ENCODE data around the gene LRRC8C.
"Not testable (repeated sequence)": the region's sequence is repeated elsewhere in the genome, so short reads cannot be mapped to it uniquely, and the experiment has no call there.

The LRRC8C gene

DNA sequence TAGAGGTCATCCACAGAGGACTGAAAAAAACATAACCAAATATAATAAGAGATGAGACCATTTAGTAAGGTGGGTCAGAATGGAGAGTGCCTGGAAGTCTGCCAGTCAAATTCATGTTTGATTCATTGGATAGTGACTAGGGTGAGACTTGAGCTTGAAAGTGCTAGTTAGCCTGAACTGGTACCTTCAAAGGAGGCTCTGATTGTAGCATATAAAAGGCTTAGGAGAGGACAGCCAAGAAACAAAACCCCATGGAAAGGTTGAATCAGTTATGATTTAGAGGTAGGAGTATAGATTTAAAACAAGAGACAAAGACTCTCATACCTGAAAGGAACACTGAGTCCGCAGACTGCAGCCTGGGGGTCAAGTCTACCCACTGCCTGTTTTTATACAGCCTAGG, 44.4 kb upstream of the LRRC8C start:
- Histone ChIP-seq H3K9me3 (ENCODE audit: insufficient read depth, low read depth, low read length) (no peaks in the 10 kb centered on the region), H3K36me3 (ENCODE audit: insufficient read depth, low read length) (peaks cover 31% of the 10 kb centered on the region; the same call in 1 of the 2 replicates), H4K20me1 (ENCODE audit: insufficient read depth, low read length, poor library complexity, severe bottlenecking) (no peaks in the 10 kb centered on the region), H3K4me1 (ENCODE audit: insufficient read depth, low read length, poor library complexity, severe bottlenecking) (peaks cover 2% of the 10 kb centered on the region), H3K79me2 (ENCODE audit: insufficient read depth, low read length) (no peaks in the 10 kb centered on the region), H3K9me2 (replicated peaks; ENCODE audit: low read depth, low read length) (no peaks in the 10 kb centered on the region), H2AFZ (ENCODE audit: low read length) (no peak overlapping the region), H3K4me2 (ENCODE audit: low read depth, low read length, poor library complexity, severe bottlenecking) (no peak overlapping the region), H3K27me3 (ENCODE audit: insufficient read depth, low read length, poor library complexity, severe bottlenecking) (no peaks in the 10 kb centered on the region), H3K9ac (ENCODE audit: low read depth, low read length, poor library complexity, severe bottlenecking) (no peak overlapping the region), H3K4me3 (ENCODE audit: low read length, poor library complexity, severe bottlenecking) (no peak overlapping the region), H3F3A (ENCODE audit: low read depth) (no peaks in the 10 kb centered on the region)
- no peak for TF ChIP-seq EZH2phosphoT487 (IDR thresholded peaks at IDR 0.05; ENCODE audit: borderline replicate concordance)
- TF ChIP-seq, protein P1, sequence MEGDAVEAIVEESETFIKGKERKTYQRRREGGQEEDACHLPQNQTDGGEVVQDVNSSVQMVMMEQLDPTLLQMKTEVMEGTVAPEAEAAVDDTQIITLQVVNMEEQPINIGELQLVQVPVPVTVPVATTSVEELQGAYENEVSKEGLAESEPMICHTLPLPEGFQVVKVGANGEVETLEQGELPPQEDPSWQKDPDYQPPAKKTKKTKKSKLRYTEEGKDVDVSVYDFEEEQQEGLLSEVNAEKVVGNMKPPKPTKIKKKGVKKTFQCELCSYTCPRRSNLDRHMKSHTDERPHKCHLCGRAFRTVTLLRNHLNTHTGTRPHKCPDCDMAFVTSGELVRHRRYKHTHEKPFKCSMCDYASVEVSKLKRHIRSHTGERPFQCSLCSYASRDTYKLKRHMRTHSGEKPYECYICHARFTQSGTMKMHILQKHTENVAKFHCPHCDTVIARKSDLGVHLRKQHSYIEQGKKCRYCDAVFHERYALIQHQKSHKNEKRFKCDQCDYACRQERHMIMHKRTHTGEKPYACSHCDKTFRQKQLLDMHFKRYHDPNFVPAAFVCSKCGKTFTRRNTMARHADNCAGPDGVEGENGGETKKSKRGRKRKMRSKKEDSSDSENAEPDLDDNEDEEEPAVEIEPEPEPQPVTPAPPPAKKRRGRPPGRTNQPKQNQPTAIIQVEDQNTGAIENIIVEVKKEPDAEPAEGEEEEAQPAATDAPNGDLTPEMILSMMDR (conservative IDR thresholded peaks at IDR 0.05; ENCODE audit: low read length): no peak

DNA sequence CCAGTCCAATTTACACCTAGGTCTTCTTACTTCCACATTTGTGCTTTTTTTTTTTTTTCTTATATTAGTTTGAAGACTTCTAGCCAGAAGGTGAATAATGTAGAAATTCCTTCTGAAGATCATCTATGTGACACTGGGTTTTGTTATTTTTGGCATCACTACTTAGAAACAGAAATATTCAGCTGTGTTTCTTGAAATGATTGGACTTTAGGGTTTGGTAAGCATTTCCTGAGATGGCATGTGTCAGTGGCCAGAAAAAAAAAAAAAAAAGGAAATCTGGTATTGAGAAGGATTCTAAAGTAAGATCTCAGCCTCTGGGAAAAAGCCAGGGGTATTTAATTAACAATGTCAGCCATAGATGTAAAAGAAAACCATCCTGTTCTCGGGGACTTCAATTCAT, 43.4 kb upstream of the LRRC8C start:
- Histone ChIP-seq H3K9me3 (ENCODE audit: insufficient read depth, low read depth, low read length) (no peaks in the 10 kb centered on the region), H3K9me2 (replicated peaks; ENCODE audit: low read depth, low read length) (no peaks in the 10 kb centered on the region), H3K4me2 (ENCODE audit: low read depth, low read length, poor library complexity, severe bottlenecking) (no peak overlapping the region), H2AFZ (ENCODE audit: low read length) (no peak overlapping the region), H3F3A (ENCODE audit: low read depth) (no peaks in the 10 kb centered on the region), H4K20me1 (ENCODE audit: insufficient read depth, low read length, poor library complexity, severe bottlenecking) (no peaks in the 10 kb centered on the region), H3K36me3 (ENCODE audit: insufficient read depth, low read length) (peaks cover 22% of the 10 kb centered on the region; the same call in 1 of the 2 replicates), H3K4me1 (ENCODE audit: insufficient read depth, low read length, poor library complexity, severe bottlenecking) (peaks cover 4% of the 10 kb centered on the region), H3K9ac (ENCODE audit: low read depth, low read length, poor library complexity, severe bottlenecking) (no peak overlapping the region), H3K4me3 (ENCODE audit: low read length, poor library complexity, severe bottlenecking) (no peak overlapping the region), H3K79me2 (ENCODE audit: insufficient read depth, low read length) (no peaks in the 10 kb centered on the region), H3K27me3 (ENCODE audit: insufficient read depth, low read length, poor library complexity, severe bottlenecking) (no peaks in the 10 kb centered on the region)
- TF ChIP-seq, protein P1 (conservative IDR thresholded peaks at IDR 0.05; ENCODE audit: low read length): no peak
- no peak for TF ChIP-seq EZH2phosphoT487 (IDR thresholded peaks at IDR 0.05; ENCODE audit: borderline replicate concordance)

DNA sequence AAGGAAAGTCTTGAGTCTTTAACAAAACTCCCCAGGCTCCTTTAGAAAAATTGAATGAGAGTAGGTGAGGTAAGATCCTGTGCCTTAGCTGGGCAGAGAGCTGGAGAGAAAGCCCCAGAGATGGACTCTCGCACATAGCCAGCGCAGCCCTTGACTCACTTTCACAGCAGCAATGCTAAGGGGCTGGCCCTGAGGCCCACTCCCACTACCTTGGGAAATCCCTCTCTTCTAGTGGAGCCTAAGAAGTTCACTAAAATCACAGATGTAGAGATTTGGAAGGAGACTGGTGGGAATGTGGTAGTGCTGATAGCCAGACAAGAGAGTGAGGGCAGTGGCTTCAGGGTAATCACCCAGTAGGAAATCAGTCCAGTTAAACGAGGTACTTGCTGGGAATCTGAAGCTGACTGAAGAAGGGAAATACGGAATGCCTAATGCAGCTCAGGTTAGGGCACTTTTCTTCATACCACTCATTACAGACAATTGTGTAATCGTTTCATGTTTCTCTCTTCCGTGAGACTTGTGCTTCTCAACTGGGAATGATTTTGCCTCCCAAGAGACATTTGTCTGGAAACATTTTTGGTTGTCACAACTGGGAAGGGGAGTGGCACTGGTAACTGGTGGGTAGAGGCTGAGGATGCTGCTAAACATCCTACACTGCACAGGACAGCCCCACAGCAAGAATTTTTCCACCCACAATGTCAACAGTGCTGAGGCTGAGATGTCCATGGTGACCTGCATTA, 42.4 kb upstream of the LRRC8C start:
- no peak overlapping the region for H3K4me2 ChIP-seq (ENCODE audit: low read depth, low read length, poor library complexity, severe bottlenecking)
- no peak overlapping the region for H3K9ac ChIP-seq (ENCODE audit: low read depth, low read length, poor library complexity, severe bottlenecking)
- no peaks in the 10 kb centered on the region for H4K20me1 ChIP-seq (ENCODE audit: insufficient read depth, low read length, poor library complexity, severe bottlenecking)
- no peaks in the 10 kb centered on the region for H3K9me2 ChIP-seq (replicated peaks; ENCODE audit: low read depth, low read length)
- H3K27me3 ChIP-seq (ENCODE audit: insufficient read depth, low read length, poor library complexity, severe bottlenecking): no peaks in the 10 kb centered on the region
- TF ChIP-seq EZH2phosphoT487 (IDR thresholded peaks at IDR 0.05; ENCODE audit: borderline replicate concordance): no peak
- TF ChIP-seq, protein P1 (conservative IDR thresholded peaks at IDR 0.05; ENCODE audit: low read length): no peak
- no peak overlapping the region for H3K4me3 ChIP-seq (ENCODE audit: low read length, poor library complexity, severe bottlenecking)
- peaks cover 19% of the 10 kb centered on the region; the same call in 1 of the 2 replicates for H3K36me3 ChIP-seq (ENCODE audit: insufficient read depth, low read length)
- H3K9me3 ChIP-seq (ENCODE audit: insufficient read depth, low read depth, low read length): no peaks in the 10 kb centered on the region
- H3K4me1 ChIP-seq (ENCODE audit: insufficient read depth, low read length, poor library complexity, severe bottlenecking): peaks cover 4% of the 10 kb centered on the region
- H3K79me2 ChIP-seq (ENCODE audit: insufficient read depth, low read length): no peaks in the 10 kb centered on the region
- no peaks in the 10 kb centered on the region for H3F3A ChIP-seq (ENCODE audit: low read depth)
- H2AFZ ChIP-seq (ENCODE audit: low read length): no peak overlapping the region

DNA sequence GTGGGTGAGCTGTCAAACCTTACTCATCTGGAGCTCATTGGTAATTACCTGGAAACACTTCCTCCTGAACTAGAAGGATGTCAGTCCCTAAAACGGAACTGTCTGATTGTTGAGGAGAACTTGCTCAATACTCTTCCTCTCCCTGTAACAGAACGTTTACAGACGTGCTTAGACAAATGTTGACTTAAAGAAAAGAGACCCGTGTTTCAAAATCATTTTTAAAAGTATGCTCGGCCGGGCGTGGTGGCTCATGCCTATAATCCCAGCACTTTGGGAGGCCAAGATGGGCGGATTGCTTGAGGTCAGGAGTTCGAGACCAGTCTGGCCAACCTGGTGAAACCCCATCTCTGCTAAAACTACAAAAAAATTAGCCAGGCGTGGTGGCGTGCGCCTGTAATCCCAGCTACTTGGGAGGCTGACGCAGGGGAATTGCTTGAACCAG, 40.0 kb upstream of the LRRC8C start:
- H3K9ac ChIP-seq (ENCODE audit: low read depth, low read length, poor library complexity, severe bottlenecking); H3K9me3 ChIP-seq (ENCODE audit: insufficient read depth, low read depth, low read length); H3K4me1 ChIP-seq (ENCODE audit: insufficient read depth, low read length, poor library complexity, severe bottlenecking); H3K79me2 ChIP-seq (ENCODE audit: insufficient read depth, low read length); H3K4me2 ChIP-seq (ENCODE audit: low read depth, low read length, poor library complexity, severe bottlenecking); H3K4me3 ChIP-seq (ENCODE audit: low read length, poor library complexity, severe bottlenecking); H2AFZ ChIP-seq (ENCODE audit: low read length); H3K27me3 ChIP-seq (ENCODE audit: insufficient read depth, low read length, poor library complexity, severe bottlenecking); H3K9me2 ChIP-seq (replicated peaks; ENCODE audit: low read depth, low read length); H4K20me1 ChIP-seq (ENCODE audit: insufficient read depth, low read length, poor library complexity, severe bottlenecking); H3F3A ChIP-seq (ENCODE audit: low read depth): not testable (repeated sequence)
- peaks cover 16% of the 10 kb centered on the region; the same call in 1 of the 2 replicates for H3K36me3 ChIP-seq (ENCODE audit: insufficient read depth, low read length)
